Kidney (tissue), 14 donors: ENCODE data around the gene IFNK. TPM values are rescaled to one million over a fixed set of nuclear protein-coding genes. Genes with fewer than 3 reads are reported as not detected.
A peak's percentile ranks its signal among the peaks of the same experiment; 100 is the strongest.

Experiments
- DNase-seq, 5 donors: peaks; one replicate each; pipeline ENCODE4 v3.0.0-alpha.2; 2013 to 2020
- FAIRE-seq: peaks from 2 replicates; lab custom pipeline; 2012; peaks lifted over from hg19 to GRCh38; lab: Jason Lieb, UNC
- H3K27ac ChIP-seq, 2 donors: one replicate each; pipeline ENCODE4 v1.7.0; 2013; ENCODE audit warnings: low read depth in 2 of 2, low read length in 2 of 2, inconsistent platforms in 1 of 2
- H3K27me3 ChIP-seq: one replicate; pipeline ENCODE4 v1.7.1; 2013; ENCODE audit warnings: low read length, inconsistent platforms; ENCODE audit not compliant: control insufficient read depth, insufficient read depth
- H3K36me3 ChIP-seq, 3 donors: one replicate each; pipeline versions ENCODE4 v1.7.0 to v1.7.1; 2013; ENCODE audit warnings: low read length in 3 of 3, control low read depth in 1 of 3, inconsistent platforms in 1 of 3; ENCODE audit not compliant: insufficient read depth in 3 of 3, control insufficient read depth in 2 of 3
- H3K4me1 ChIP-seq, 3 donors: one replicate each; pipeline versions ENCODE4 v1.7.0 to v1.7.1; 2013; ENCODE audit warnings: low read length in 3 of 3, inconsistent platforms in 1 of 3, low read depth in 1 of 3; ENCODE audit not compliant: control insufficient read depth in 2 of 3, insufficient read depth in 2 of 3
- H3K4me3 ChIP-seq, 3 donors: one replicate each; pipeline versions ENCODE4 v1.7.0 to v1.8.1; 2013; ENCODE audit warnings: low read length in 3 of 3, control low read depth in 1 of 3, inconsistent platforms in 1 of 3
- H3K9ac ChIP-seq, 3 donors: one replicate each; pipeline versions ENCODE4 v1.7.0 to v1.7.1; 2013; ENCODE audit warnings: low read length in 3 of 3, control low read depth in 1 of 3, inconsistent platforms in 1 of 3
- H3K9me3 ChIP-seq, 3 donors: one replicate each; pipeline versions ENCODE4 v1.7.0 to v1.7.1; 2013; ENCODE audit warnings: low read length in 3 of 3, control low read depth in 1 of 3, inconsistent platforms in 1 of 3; ENCODE audit not compliant: control insufficient read depth in 2 of 3, insufficient read depth in 1 of 3
- CTCF ChIP-seq: IDR thresholded peaks from 3 replicates; pipeline ENCODE4 v1.5.1; 2012; ENCODE audit warnings: mild to moderate bottlenecking, moderate library complexity, borderline replicate concordance; ENCODE audit not compliant: insufficient read depth; ENCODE audit errors: extremely low read depth
- intact Hi-C: fragments of 100-400 bp; cut with DNase I; formaldehyde crosslinking; loops from one replicate; pipeline ENCODE4 v1.11.1; 2022
- polyA plus RNA-seq: library from polyadenylated mRNA; stranded (reverse); fragments of 350-450 nt; fragmentation: Illumina TruSeq; extraction: RNeasy Lipid Tissue Mini Kit (QIAGEN cat#74804); gene quantifications from one replicate; pipeline ENCODE4 v1.2.3, GENCODE V29; 2014; ENCODE audit warnings: low read depth, low replicate concordance; ENCODE audit not compliant: insufficient read depth
- total RNA-seq: library from RNA; stranded (reverse); fragmentation: NEBNext Ultra II Directional; extraction: Animal tissue kit (Norgen Biotek cat#: 25700); gene quantifications from one replicate; pipeline ENCODE4 v1.2.1, GENCODE V29; 2021
- donor health status: control.
- donor health status: control.
- donor health status: control.
- donor health status: control.
- donor health status: control.
- donor health status: DM: yes; HTN: yes; CAD: no.
- donor health status: Normal renal cell carcinoma (clear cell type).

IFNK gene
- total and polyA plus RNA-seq, 2 donors from 2014 or later = not detected

GRCh38 chr9:27489087-27489876 lies 34.8 kb upstream of the IFNK start:
- H3K9ac ChIP-seq = no peak overlapping the region
- intact Hi-C loops = no loop called here
- H3K27ac ChIP-seq = no peak overlapping the region
- H3K9me3 ChIP-seq = no peaks in the 10 kb centered on the region
- peaks cover 0 to 2% (median 0%) of the 10 kb centered on the region in 3 donors for H3K4me1 ChIP-seq
- DNase-seq (no peak), FAIRE-seq (no peak)
- H3K36me3 ChIP-seq = no peaks in the 10 kb centered on the region
- no peak for TF ChIP-seq CTCF
- H3K4me3 ChIP-seq = no peak overlapping the region
- H3K27me3 ChIP-seq = no peaks in the 10 kb centered on the region

GRCh38 chr9:27491154-27491553 lies 32.9 kb upstream of the IFNK start:
- H3K4me1 ChIP-seq = peaks cover 0 to 2% (median 0%) of the 10 kb centered on the region in 3 donors
- FAIRE-seq (no peak), DNase-seq (peak in 2 of 5 donors; percentile 49 to 54)
- H3K27me3 ChIP-seq = no peaks in the 10 kb centered on the region
- no peak overlapping the region for H3K27ac ChIP-seq
- H3K9ac ChIP-seq = no peak overlapping the region
- no peak for TF ChIP-seq CTCF
- H3K4me3 ChIP-seq = no peak overlapping the region
- intact Hi-C loops = no loop called here
- no peaks in the 10 kb centered on the region for H3K9me3 ChIP-seq
- H3K36me3 ChIP-seq = no peaks in the 10 kb centered on the region

GRCh38 chr9:27495480-27496134 lies 28.5 kb upstream of the IFNK start:
- intact Hi-C loops = no loop called here
- H3K36me3 ChIP-seq = no peaks in the 10 kb centered on the region
- H3K4me3 ChIP-seq = no peak overlapping the region
- no peaks in the 10 kb centered on the region for H3K4me1 ChIP-seq
- TF ChIP-seq CTCF = no peak
- no peak overlapping the region for H3K9ac ChIP-seq
- DNase-seq (no peak), FAIRE-seq (no peak)
- H3K9me3 ChIP-seq = no peaks in the 10 kb centered on the region
- no peak overlapping the region for H3K27ac ChIP-seq
- no peaks in the 10 kb centered on the region for H3K27me3 ChIP-seq
